Liver (tissue), 3 donors: ENCODE measurements around the gene ITIH1.

Experiments used
- FOXA1 ChIP-seq: IDR thresholded peaks from 2 replicates; pipeline ENCODE4 v1.6.1; 2016; ENCODE audit warnings: antibody characterized with exemption
- GABPA ChIP-seq, 2 donors: IDR thresholded peaks in 1 of 2; conservative IDR thresholded peaks in 1 of 2; 2 replicates each; pipeline ENCODE4 v1.6.1; 2016; ENCODE audit warnings: antibody characterized with exemption in 2 of 2, mild to moderate bottlenecking in 1 of 2, moderate library complexity in 1 of 2
- RAD21 ChIP-seq, 2 donors: IDR thresholded peaks; 2 replicates each; pipeline ENCODE4 v1.6.1; 2016; ENCODE audit warnings: antibody characterized with exemption in 2 of 2, mild to moderate bottlenecking in 2 of 2
- RXRA ChIP-seq, 2 donors: IDR thresholded peaks; 2 replicates each; pipeline ENCODE4 v1.6.1; 2017 to 2018; ENCODE audit warnings: antibody characterized with exemption in 2 of 2, mild to moderate bottlenecking in 1 of 2
- SP1 ChIP-seq: IDR thresholded peaks from 2 replicates; pipeline ENCODE4 v1.6.1; 2018; ENCODE audit warnings: antibody characterized with exemption, mild to moderate bottlenecking
- TAF1 ChIP-seq: conservative IDR thresholded peaks from 2 replicates; pipeline ENCODE4 v1.6.1; 2016; ENCODE audit warnings: antibody characterized with exemption, mild to moderate bottlenecking
- TF ChIP-seq, protein P1 (sequence below): fragments of 150-350 bp; IDR thresholded peaks from 2 replicates; pipeline ENCODE4 v1.5.1; 2017; ENCODE audit warnings: improper control_type of control experiment, low read depth, low read length; ENCODE audit not compliant: missing input control
- TF ChIP-seq, protein P2 (sequence below): IDR thresholded peaks from 2 replicates; pipeline ENCODE4 v1.6.1; 2016; ENCODE audit warnings: antibody characterized with exemption, mild to moderate bottlenecking
- TF ChIP-seq, protein P3 (sequence below): IDR thresholded peaks from 2 replicates; pipeline ENCODE4 v1.6.1; 2016; ENCODE audit warnings: antibody characterized with exemption
- TF ChIP-seq, protein P4 (sequence below): IDR thresholded peaks from 2 replicates; pipeline ENCODE4 v1.6.1; 2016; ENCODE audit warnings: antibody characterized with exemption
- donor health status: healthy.
- donor health status: healthy.

DNA sequence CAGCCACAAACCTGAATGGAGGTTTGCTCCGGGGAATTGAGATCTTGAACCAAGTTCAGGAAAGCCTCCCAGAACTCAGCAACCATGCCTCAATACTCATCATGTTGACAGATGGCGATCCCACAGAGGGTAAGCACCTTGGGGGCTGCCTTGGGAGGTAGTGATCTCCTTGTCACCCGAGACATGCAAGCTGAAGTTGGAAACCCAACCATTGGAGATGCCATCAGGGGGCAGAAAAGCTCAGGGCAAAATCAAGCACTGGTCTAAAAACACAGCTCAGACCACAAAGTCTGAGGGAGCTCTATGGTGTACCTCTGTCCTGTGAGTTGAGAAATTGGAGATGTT, 5.8 kb downstream of the ITIH1 start:
- TF ChIP-seq, protein P1, sequence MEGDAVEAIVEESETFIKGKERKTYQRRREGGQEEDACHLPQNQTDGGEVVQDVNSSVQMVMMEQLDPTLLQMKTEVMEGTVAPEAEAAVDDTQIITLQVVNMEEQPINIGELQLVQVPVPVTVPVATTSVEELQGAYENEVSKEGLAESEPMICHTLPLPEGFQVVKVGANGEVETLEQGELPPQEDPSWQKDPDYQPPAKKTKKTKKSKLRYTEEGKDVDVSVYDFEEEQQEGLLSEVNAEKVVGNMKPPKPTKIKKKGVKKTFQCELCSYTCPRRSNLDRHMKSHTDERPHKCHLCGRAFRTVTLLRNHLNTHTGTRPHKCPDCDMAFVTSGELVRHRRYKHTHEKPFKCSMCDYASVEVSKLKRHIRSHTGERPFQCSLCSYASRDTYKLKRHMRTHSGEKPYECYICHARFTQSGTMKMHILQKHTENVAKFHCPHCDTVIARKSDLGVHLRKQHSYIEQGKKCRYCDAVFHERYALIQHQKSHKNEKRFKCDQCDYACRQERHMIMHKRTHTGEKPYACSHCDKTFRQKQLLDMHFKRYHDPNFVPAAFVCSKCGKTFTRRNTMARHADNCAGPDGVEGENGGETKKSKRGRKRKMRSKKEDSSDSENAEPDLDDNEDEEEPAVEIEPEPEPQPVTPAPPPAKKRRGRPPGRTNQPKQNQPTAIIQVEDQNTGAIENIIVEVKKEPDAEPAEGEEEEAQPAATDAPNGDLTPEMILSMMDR = no peak
- TF ChIP-seq, protein P2, sequence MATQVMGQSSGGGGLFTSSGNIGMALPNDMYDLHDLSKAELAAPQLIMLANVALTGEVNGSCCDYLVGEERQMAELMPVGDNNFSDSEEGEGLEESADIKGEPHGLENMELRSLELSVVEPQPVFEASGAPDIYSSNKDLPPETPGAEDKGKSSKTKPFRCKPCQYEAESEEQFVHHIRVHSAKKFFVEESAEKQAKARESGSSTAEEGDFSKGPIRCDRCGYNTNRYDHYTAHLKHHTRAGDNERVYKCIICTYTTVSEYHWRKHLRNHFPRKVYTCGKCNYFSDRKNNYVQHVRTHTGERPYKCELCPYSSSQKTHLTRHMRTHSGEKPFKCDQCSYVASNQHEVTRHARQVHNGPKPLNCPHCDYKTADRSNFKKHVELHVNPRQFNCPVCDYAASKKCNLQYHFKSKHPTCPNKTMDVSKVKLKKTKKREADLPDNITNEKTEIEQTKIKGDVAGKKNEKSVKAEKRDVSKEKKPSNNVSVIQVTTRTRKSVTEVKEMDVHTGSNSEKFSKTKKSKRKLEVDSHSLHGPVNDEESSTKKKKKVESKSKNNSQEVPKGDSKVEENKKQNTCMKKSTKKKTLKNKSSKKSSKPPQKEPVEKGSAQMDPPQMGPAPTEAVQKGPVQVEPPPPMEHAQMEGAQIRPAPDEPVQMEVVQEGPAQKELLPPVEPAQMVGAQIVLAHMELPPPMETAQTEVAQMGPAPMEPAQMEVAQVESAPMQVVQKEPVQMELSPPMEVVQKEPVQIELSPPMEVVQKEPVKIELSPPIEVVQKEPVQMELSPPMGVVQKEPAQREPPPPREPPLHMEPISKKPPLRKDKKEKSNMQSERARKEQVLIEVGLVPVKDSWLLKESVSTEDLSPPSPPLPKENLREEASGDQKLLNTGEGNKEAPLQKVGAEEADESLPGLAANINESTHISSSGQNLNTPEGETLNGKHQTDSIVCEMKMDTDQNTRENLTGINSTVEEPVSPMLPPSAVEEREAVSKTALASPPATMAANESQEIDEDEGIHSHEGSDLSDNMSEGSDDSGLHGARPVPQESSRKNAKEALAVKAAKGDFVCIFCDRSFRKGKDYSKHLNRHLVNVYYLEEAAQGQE = no peak
- peak; percentile 18 to 23 for TF ChIP-seq RAD21 (IDR thresholded peaks at IDR 0.05)
- TF ChIP-seq, protein P3, sequence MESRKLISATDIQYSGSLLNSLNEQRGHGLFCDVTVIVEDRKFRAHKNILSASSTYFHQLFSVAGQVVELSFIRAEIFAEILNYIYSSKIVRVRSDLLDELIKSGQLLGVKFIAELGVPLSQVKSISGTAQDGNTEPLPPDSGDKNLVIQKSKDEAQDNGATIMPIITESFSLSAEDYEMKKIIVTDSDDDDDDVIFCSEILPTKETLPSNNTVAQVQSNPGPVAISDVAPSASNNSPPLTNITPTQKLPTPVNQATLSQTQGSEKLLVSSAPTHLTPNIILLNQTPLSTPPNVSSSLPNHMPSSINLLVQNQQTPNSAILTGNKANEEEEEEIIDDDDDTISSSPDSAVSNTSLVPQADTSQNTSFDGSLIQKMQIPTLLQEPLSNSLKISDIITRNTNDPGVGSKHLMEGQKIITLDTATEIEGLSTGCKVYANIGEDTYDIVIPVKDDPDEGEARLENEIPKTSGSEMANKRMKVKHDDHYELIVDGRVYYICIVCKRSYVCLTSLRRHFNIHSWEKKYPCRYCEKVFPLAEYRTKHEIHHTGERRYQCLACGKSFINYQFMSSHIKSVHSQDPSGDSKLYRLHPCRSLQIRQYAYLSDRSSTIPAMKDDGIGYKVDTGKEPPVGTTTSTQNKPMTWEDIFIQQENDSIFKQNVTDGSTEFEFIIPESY = no peak
- no peak for TF ChIP-seq RXRA (IDR thresholded peaks at IDR 0.05)
- TF ChIP-seq, protein P4, sequence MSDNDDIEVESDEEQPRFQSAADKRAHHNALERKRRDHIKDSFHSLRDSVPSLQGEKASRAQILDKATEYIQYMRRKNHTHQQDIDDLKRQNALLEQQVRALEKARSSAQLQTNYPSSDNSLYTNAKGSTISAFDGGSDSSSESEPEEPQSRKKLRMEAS = no peak
- no peak for TF ChIP-seq SP1
- no peak for TF ChIP-seq FOXA1
- no peak for TF ChIP-seq TAF1
- no peak for TF ChIP-seq GABPA (IDR thresholded peaks at IDR 0.05 in 1 of 2, conservative IDR thresholded peaks at IDR 0.05 in 1 of 2)
